ENCODE data around the gene ARHGAP26.

The ARHGAP26 gene

DNA sequence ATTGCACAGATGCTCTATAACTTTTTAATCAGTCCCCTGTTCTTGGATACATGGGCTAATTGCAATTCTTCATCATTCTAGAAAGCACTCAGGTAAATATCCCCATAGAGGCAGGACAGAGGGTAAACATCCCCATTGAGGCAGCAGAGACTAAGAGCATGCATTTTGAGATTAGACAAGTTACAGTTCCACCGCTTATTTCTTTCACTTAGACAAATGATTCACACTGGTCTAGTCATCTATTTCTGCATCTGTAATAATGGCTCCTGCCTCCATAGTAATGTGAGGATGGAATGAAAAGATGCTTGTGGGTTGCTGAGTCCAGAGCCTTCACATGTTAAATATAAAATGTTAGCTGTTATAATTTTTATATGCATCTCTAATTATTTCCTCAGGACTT lies 276.9 kb downstream of the ARHGAP26 start:
- H3K4me3 ChIP-seq (ENCODE audit: low read depth, low read length): no peak overlapping the region
- TF ChIP-seq, protein P1, sequence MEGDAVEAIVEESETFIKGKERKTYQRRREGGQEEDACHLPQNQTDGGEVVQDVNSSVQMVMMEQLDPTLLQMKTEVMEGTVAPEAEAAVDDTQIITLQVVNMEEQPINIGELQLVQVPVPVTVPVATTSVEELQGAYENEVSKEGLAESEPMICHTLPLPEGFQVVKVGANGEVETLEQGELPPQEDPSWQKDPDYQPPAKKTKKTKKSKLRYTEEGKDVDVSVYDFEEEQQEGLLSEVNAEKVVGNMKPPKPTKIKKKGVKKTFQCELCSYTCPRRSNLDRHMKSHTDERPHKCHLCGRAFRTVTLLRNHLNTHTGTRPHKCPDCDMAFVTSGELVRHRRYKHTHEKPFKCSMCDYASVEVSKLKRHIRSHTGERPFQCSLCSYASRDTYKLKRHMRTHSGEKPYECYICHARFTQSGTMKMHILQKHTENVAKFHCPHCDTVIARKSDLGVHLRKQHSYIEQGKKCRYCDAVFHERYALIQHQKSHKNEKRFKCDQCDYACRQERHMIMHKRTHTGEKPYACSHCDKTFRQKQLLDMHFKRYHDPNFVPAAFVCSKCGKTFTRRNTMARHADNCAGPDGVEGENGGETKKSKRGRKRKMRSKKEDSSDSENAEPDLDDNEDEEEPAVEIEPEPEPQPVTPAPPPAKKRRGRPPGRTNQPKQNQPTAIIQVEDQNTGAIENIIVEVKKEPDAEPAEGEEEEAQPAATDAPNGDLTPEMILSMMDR (IDR thresholded peaks at IDR 0.05; ENCODE audit: borderline replicate concordance, insufficient read depth, low read depth, low read length): no peak

DNA sequence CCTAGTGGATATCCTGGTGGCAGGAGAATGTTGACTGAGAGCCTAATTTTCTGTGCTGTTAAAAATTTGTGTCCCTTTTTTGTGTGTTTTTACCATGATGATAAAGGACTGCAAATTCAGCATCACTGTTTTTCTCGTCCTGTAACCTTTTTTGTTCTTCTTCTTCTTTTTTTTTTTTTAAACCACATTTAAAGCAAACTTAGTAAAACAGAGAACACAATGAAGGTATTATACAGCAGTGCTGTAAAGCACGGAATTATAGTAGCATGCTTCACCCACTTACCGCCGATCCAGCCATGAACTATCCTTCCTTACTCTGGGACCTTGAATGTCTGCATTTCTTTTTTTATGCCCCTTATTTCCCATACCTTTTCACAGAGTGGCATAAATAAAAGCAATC lies 280.0 kb downstream of the ARHGAP26 start:
- no peak overlapping the region for H3K4me3 ChIP-seq (ENCODE audit: low read depth, low read length)
- TF ChIP-seq, protein P1 (IDR thresholded peaks at IDR 0.05; ENCODE audit: borderline replicate concordance, insufficient read depth, low read depth, low read length): no peak

DNA sequence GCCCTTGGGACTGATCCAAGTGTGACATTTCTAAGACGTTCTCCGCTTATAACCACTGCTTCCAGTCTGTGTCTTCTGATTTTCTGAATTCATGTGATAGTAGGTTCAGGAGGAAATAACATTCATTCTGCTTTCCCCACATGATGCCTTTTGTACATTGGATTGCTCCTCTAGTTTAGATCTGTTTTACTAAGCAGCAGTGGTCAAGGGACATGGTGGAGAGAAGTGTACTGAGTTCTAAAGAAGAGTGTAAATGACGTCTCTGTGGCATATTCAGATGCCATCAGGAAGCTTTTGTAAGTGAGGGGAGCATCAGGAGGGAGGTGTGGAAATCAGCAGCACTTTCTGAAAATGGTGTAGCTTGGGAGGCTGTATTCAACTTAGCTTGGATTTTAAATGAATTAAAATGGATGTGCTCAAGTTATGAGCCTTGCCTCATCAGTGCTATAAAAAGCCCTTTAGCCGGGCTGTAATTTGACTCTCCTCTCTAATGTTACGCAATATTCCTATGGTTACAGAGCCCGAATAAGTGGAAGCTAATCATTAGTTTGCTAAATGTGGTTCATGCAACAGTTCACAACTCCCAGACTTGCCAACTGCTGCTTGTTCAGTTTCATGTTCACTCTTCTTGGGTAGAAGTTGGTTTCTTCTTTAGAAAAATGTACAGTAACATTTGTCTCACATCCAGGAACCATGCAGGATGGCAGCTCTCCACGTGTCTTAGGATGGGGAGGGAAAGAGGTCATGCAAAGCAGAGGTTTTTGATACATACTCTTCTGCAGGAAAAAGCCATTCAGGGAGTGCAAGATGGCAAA lies 281.3 kb downstream of the ARHGAP26 start:
- TF ChIP-seq, protein P1 (IDR thresholded peaks at IDR 0.05; ENCODE audit: borderline replicate concordance, insufficient read depth, low read depth, low read length): no peak
- H3K4me3 ChIP-seq (ENCODE audit: low read depth, low read length): no peak overlapping the region

DNA sequence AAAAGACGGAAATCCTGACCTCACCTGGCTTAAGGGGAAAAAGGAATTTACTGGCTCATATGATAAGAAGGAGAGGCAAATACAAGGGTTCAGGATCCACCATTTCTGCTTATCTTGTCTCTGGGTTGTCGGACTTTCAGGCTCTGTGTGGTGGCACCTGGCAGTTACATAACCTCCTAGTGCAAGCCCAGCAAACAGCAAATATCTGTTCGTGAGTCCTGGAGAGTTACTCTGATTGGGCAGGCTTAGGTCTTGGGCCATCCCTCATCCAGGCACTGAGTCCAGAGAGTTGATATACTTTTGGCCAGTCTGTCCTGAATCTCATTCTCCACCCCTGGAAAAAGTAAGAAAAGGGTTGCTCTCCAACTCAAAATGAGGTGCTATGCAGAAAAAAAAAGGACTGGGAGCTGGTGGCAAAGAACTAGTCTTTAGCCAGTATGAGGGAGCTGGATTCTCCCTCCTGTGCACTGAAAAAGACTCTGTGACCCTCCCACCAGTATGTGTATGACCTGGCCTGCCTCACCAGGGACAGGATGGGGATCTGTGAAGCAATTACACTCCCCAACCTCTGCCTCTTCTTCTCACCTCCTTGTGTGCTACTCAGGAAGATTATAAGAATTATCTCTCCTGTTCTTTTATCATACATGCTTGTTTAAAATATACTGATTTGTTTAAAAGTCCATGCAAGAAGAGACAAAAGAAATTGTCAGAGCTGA lies 282.9 kb downstream of the ARHGAP26 start:
- TF ChIP-seq, protein P1 (IDR thresholded peaks at IDR 0.05; ENCODE audit: borderline replicate concordance, insufficient read depth, low read depth, low read length): no peak
- no peak overlapping the region for H3K4me3 ChIP-seq (ENCODE audit: low read depth, low read length)

DNA sequence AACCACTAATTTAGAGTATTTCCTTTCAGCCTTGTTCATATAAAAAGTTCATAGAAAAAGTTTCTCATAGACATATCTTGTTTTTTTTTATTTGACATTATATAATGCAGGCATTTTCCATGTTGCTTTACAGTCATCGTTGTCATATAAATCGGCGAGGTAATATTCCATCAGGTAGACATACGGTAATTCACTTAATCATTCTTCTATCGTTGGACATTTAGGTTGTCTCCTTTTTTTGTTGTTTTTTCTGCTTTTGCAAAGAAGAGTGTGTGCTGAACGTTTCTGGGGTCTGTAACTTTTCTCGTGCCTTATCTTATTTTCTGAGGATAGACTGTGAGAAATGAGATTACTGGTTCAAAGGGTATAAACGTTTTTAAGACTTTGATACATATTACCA lies 283.6 kb downstream of the ARHGAP26 start:
- no peak overlapping the region for H3K4me3 ChIP-seq (ENCODE audit: low read depth, low read length)
- TF ChIP-seq, protein P1 (IDR thresholded peaks at IDR 0.05; ENCODE audit: borderline replicate concordance, insufficient read depth, low read depth, low read length): no peak

DNA sequence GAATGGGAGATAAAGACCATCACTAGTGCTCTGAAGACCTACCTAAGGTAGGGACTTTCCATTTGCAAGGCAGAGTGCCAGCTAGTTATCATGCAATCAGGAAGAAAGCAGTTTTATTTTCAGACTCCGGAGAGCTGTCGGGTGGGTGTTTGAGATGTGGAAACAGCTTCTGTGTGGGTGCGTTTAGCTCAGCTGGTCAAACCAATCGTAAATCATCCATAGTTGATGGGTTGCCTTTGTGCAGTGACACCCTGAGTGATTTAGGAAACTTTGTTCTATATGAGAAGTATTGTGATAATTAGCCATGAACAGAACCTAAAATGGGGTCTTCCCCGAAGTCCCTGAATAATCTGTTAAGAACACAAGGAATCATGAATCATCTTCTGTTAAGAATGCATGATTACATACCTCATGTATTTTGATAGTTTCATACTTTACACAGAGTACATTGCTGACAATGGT lies 284.3 kb downstream of the ARHGAP26 start:
- peak overlapping the region; percentile 21 for H3K4me3 ChIP-seq (ENCODE audit: low read depth, low read length)
- TF ChIP-seq, protein P1 (IDR thresholded peaks at IDR 0.05; ENCODE audit: borderline replicate concordance, insufficient read depth, low read depth, low read length): no peak
